GM12872 (cell line): ENCODE measurements around the gene KDM8.

Experiments used
- TF ChIP-seq, protein P1 (sequence below): IDR thresholded peaks from 3 replicates; pipeline ENCODE4 v1.5.1; 2011; ENCODE audit warnings: low read depth, mild to moderate bottlenecking, low read length, moderate library complexity; ENCODE audit not compliant: insufficient read depth

Gene KDM8

DNA sequence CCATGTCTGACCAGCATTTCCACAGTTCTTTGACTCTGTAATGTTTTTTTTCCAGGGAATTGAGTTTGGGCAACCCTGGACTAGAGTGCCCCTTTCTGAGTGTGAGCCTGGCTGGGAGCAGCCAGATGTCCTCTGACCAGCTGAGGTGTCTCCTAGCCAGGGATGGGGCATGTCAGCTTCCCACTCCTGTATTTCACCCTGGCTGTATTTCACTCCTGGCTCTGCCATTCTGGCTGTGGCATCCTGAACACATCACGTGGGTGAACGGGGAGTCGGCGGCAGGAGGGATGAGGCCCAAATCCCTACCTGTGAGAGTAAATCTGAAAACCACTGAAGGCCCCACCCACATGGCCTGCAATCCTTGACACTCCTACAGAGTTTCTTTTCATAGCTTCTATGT is 31.3 kb downstream of the KDM8 start:
- TF ChIP-seq, protein P1, sequence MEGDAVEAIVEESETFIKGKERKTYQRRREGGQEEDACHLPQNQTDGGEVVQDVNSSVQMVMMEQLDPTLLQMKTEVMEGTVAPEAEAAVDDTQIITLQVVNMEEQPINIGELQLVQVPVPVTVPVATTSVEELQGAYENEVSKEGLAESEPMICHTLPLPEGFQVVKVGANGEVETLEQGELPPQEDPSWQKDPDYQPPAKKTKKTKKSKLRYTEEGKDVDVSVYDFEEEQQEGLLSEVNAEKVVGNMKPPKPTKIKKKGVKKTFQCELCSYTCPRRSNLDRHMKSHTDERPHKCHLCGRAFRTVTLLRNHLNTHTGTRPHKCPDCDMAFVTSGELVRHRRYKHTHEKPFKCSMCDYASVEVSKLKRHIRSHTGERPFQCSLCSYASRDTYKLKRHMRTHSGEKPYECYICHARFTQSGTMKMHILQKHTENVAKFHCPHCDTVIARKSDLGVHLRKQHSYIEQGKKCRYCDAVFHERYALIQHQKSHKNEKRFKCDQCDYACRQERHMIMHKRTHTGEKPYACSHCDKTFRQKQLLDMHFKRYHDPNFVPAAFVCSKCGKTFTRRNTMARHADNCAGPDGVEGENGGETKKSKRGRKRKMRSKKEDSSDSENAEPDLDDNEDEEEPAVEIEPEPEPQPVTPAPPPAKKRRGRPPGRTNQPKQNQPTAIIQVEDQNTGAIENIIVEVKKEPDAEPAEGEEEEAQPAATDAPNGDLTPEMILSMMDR: no peak

DNA sequence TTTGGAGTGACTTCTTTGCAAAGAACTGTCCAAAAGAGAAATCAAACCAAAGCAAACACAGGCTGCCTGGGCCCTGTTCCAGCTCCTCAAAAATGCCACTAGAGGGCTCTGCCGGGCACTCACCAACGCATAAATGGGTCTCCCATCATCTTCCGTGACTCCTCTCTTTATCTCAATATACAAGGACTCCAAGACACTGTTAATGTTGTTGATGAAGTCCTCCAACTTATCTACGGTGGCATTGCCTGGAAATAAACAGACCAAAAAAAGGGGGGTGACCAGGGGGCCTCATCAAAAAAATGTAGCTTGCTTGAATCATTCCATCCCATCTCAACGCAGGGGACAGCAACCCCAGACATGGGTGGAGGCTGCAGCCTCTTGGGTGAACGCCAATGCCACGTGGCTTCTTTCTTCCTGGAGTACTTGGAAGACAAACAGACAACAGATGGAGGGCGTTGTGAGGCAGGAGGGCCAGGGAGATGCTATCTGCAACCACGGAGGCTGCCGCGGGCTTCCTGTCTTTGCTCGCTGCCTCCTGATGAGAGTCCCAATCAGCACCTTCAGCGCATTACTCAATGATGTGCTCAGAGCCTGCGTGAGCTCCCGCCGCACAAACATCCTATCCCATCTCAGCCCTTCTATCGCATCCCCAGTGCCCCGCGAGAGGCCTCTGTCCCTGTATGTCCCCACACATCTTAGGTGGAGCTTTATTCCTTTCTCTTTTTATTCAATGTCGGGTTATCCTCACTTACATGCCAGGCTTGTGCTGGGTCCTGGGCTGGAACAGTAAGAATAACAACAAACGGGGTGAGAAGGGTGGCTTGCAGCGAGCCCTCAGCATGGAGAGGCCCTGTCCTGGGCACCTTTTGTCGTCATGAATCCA is 32.0 kb downstream of the KDM8 start:
- TF ChIP-seq, protein P1: peak; percentile 84

DNA sequence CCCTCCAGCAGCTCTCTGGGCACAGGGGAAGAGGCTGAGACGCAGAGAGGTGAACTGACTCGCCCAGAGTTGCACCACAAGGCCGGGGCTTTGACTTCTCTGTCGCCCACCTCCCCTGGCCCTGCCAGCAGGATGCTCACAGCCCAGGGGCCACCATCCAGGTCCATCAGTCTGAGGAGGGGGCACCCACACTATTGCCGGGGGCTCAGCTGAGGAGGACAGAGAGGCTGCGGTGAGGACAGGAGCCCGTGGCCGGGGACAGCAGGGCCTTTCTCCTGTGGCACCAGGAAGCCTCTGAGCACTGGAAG is 32.6 kb downstream of the KDM8 start:
- TF ChIP-seq, protein P1: no peak

DNA sequence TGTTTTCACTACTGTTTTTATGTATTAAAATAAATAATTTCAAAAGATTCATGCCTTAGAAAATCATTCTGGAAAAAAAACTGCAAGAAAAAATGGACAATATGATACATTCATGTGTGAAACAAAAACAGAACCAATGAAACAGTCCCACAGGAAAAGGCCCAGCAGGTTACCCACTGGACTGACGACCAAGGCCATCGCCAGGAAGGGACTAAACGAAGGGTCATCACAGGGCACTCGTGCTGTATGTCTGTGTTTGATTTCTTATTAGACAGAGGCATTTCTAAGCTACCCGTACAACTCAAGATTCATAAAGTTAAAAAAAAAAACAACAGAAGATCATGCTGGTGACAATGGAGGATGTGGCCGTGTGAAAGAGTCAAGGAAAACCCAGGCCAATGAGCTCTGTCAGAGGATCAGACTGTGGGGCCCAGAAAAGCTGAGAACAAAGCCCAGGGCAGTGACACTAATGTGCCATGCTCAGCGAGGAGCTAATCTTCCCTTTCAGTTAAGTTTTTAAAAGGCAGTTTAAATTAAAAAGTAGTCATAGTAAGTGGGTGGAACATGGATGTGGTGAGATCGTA is 33.4 kb downstream of the KDM8 start:
- TF ChIP-seq, protein P1: no peak

DNA sequence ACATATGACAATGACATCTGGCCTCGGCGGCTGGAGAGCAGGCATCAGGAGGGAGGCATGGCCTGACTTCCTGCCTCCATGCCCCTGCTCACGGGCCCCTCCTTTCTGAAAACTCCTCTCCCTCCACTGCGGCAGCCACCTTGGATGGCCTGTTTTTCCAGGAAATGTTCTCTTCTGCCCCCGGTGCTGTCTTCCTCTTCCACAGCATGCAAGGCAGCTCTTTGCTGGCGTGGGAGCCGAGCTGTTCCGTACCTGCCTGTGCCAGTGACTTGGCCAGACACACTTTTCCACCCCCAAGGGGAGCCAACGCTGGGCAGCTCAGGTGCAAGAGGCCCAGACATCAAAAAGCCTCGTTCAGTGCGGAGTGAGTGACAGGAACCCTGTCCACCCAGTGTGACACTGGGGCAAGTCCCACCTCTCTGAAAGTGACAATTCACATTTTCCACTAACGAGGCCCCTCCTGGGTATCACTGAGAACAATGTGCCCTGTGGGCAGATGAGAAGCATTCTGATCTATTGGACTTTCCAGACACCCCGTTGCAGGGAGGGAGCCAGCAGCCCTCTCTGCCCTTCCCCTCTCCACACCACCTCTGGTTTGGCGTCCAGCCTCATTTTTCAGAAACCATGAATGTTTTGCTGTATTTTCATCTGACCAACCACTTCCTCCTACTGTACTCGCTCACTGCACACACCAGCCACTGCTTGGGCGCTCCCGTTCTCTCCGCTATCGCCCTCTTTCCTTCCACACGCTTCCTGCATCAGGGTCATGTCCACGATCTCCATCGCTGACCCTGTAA is 34.1 kb downstream of the KDM8 start:
- TF ChIP-seq, protein P1: no peak

DNA sequence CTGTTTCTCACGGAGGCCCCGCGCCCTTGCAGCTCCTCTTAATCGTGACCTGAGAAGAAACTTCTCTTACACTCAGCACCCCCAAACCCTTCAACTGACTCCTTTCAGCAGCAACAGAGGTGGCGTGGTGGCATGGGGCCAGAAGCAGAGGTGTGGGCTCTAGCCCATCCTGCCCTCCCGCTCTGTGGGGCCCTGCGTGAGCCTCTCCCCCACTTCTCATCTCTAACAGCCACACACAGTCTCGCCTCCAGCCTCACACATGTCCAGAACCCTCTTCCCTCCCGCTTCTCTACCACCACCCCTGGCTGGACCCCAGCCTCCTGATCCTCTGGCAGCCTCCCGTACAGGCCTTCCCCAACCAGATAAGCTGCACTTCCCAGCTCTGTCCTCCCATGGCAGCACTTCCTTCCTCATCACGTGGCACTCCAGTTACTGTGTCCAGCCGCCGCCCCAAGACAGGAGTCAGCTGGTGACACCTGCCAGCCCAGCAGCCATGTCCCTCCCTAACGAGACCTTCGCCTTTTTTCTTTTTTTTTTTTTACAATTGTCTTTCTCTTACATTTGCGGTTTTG is 34.8 kb downstream of the KDM8 start:
- TF ChIP-seq, protein P1: no peak

DNA sequence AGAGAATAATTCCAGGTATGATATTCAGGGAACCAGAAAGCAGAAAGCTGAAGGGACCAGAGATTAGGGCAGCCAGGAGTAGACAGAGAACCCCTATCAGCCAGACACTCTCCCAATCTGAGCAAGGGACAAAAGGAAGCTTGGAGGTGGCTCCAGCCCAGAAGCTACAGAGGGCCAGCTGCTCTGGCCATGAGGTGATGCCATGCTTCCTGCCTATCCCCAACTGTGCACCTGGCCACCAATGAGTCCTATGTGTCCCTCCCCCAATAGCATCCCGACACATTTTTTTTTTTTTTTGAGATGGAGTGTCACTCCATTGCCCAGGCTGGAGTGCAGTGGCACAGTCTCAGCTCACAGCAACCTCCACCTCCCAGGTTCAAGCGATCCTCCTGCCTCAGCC is 35.3 kb downstream of the KDM8 start:
- TF ChIP-seq, protein P1: no peak
